GM19023 (cell line): ENCODE data around the gene FEN1.

Source experiments
- ATAC-seq: cut with Tn5 transposase; IDR thresholded peaks from one replicate; pipeline ENCODE4 v1.9.1; 2021; ENCODE audit warnings: mild to moderate bottlenecking, moderate library complexity; ENCODE audit not compliant: unreplicated experiment

The FEN1 gene, protein sequence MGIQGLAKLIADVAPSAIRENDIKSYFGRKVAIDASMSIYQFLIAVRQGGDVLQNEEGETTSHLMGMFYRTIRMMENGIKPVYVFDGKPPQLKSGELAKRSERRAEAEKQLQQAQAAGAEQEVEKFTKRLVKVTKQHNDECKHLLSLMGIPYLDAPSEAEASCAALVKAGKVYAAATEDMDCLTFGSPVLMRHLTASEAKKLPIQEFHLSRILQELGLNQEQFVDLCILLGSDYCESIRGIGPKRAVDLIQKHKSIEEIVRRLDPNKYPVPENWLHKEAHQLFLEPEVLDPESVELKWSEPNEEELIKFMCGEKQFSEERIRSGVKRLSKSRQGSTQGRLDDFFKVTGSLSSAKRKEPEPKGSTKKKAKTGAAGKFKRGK

DNA sequence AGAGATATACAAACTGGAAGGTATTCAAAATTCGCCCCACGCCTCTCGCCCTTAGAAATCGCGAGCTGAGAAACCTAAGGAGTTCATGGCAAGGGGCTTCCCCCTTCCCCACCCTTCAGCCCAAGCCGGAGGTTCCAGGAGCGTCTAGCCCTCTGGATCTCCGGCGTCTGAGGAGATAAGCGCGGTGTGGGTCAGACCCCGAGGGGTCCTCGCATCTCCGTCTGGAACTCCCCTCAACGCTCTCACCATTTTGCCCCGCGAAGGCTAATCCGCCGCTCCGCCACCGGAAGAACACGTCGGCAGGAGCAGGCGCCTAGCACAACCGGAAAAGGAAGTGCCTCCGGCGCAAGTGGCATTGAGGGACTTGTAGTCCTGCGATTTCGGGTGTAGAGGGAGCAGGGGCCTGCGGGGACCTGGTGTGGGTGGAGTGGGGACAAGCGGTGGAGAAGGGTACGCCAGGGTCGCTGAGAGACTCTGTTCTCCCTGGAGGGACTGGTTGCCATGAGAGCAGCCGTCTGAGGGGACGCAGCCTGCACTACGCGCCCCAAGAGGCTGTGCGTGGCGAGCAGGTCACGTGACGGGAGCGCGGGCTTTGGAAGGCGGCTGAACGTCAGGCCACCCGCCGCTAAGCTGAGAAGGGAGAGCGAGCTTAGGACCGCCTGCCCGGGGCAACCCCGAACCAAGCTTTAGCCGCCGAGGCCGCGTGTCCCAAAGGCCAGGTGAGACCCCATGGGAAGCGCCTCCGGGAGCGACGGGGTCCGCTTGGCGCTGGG lies at the start of gene FEN1, which contains the start of gene TMEM258:
TSS of gene FEN1 (plus strand) at position 602 of the 773 bp plus-strand sequence. CDS start 2,451 bp downstream, outside the sequence.
TSS of gene TMEM258 (minus strand) at position 290 of the 773 bp plus-strand sequence. CDS start at position 249, 41 bp downstream.
- peak; percentile 88 for ATAC-seq

DNA sequence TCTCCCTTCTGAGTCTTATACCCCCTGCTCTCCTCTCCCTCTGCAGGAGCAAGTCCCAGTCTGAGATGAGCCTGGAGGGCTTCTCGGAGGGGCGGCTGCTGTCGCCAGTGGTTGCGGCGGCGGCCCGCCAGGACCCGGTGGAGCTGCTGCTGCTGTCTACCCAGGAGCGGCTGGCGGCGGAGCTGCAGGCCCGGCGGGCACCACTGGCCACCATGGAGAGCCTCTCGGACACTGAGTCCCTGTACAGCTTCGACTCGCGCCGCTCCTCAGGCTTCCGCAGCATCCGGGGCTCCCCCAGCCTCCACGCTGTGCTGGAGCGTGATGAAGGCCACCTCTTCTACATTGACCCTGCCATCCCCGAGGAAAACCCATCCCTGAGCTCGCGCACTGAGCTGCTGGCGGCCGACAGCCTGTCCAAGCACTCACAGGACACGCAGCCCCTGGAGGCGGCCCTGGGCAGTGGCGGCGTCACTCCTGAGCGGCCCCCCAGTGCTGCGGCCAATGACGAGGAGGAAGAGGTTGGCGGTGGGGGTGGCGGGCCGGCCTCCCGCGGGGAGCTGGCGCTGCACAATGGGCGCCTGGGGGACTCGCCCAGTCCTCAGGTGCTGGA lies 49.1 kb upstream of the FEN1 start:
- no peak for ATAC-seq

DNA sequence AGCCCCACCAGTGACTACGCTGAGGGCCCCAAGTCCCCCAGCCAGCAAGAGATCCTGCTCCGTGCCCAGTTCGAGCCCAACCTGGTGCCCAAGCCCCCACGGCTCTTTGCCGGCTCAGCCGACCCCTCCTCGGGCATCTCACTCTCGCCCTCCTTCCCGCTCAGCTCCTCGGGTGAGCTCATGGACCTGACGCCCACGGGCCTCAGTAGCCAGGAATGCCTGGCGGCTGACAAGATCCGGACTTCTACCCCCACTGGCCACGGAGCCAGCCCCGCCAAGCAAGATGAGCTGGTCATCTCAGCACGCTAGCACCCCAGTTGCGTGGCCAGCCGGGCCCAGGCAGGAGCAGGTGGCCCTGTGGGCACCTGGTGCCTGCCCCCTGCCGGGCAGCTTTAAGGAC lies 48.5 kb upstream of the FEN1 start:
- ATAC-seq, result no peak

DNA sequence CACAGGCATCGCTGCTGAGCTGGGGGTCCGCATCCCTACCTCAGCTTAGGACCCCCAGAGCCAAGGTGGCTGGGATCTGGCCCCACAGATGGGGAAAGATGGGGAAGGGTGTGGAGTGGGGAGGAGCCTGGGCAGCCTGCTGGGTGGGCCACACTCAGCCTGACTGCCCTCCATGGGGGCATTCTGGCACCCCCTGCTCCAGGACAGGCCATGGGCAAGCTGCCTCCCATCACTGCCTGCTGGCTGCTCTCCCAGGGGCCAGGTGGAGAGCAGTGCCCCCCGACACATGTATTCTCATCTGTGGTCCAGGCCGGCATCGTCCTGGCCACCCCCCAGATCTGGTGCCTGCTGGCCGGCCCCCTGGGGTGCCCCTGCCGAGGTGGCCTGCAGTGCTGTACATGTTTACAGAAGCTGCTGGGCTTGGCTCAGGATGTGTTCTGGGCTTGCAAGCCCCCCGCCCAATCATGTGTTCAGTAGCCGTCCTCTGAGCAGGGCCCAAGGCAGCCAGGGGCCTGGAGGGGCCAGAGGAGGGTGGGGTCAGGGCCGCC lies 48.0 kb upstream of the FEN1 start:
- ATAC-seq, result no peak

DNA sequence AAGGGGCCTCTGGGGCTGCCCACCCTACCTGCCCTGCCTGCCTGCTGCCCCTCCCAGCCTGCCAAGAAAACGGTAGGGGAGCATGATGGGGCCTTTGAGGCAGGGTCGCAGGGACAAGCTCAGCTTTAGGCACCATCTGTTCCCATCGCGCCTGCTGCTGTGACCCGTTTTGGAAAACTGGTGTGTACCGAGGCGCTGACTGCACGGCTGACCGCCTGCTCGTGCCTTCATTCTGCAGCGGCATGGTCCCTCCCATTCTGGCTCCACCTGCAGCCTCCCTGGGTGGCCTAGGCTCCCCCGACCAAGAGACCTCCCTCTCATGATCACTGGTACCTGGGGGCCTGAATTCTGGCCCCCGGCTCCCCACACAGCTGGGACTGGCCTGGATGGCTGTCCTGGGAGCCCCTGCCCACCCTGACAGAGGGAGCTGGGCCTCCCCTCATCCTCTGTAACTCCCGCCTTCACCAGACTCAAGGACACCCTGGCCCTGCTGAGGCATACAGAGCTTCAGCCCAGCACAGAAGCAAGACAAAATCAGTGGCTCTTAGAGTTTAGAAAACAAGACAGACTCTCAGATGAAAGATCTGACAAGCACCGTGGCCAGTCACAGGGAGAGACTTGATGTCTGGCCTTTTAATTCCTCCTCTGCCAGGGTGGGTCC lies 46.8 kb upstream of the FEN1 start:
- ATAC-seq, result no peak

DNA sequence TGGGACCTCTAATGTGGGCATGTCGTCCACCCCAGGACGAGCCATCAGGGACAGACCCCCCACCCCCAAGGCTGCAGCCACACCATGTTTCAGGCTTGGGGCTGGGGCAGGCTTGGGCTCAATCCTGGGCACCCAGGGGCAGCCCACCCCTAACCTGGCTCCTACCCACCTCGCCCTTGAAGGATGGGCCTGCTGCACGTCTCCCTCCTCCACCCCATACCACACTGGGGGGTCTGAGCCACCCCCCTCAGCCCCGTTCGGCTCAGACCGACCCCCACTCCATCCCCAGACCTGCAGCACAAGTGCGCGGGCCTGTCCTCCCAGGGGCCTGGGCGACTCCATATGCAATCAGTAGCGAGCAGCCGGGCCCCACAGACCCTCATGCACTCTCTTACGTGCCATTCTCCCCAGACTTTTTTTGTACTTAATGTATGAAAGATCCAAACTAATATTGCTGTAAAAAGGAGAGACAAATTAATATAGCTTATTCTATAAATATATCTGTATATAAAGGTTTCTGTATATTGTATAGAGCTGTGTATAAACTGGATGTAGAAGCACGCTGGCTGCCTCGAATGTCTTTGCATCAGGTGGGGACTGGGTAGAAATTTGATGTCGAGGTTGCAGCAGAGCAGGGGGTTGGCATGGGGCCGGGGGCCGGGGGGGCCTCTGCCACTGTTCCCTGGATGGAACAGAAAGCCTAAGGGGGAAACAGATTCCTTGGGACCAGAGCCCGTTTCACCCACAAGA lies 46.1 kb upstream of the FEN1 start:
- ATAC-seq, result no peak

GRCh38 chr11:61747192-61747966 lies 45.3 kb upstream of the FEN1 start:
- ATAC-seq, result peak; percentile 58

DNA sequence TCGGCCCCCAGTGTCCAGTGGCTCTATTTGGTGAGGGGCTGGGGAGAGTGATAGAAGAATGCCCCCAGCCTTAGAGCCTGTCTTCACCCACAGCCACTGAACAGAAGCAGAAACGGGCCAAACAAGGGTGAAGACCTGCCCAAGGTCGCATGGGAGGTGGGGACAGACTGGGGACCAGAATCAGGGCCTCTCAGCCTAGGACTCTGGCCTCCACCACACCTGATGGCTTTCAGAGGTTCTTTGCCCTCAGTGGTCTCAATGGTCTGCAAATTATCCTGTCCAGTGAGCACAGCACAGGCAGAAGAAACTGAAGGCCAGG lies 44.8 kb upstream of the FEN1 start:
- no peak for ATAC-seq

- no peak for ATAC-seq
Measured at GRCh38 chr11:61749591-61750217, 43.0 kb upstream of the FEN1 start.

DNA sequence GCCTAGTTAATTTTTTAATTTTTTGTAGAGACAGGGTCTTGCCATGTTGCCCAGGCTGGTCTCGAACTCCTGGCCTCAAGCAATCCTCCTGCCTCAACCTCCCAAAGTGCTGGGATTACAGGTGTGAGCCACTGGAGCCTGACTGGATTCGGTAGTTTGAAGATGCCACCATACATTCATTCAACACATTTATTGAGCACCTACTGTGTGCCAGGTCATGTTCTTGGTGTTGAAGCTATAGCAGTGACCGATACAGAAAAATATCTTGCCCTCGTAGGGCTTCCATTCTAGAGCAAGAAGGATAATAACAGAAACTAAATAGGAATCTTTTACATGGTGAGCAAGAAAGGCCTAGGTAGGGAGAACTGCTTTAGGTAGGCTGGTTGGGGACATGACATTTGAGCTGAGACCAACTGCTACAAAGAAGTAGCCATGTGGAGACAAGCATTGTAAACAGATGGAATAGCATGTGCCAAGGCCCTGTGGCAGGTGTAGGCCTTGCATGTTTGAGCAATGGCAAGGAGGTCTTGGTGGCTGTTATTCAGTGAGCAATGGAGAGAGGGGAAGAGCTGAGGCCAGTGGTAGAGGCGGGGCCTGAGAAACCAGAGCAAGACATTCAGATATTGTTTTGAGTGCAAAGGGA lies 42.0 kb upstream of the FEN1 start:
- ATAC-seq, result no peak

- no peak for ATAC-seq
Measured at GRCh38 chr11:61751384-61751783, 41.3 kb upstream of the FEN1 start.

- peak; percentile 41 for ATAC-seq
Measured at GRCh38 chr11:61752117-61752924, 40.4 kb upstream of the FEN1 start, which contains the start of gene MYRF. Gene MYRF, plus strand, starts transcription at chr11:61752636. Its CDS starts 109 bp downstream, at chr11:61752745.

GRCh38 chr11:61752925-61753521 lies 39.7 kb upstream of the FEN1 start:
- ATAC-seq, result no peak

- ATAC-seq, result no peak
Measured at GRCh38 chr11:61753672-61754071, 39.0 kb upstream of the FEN1 start.

DNA sequence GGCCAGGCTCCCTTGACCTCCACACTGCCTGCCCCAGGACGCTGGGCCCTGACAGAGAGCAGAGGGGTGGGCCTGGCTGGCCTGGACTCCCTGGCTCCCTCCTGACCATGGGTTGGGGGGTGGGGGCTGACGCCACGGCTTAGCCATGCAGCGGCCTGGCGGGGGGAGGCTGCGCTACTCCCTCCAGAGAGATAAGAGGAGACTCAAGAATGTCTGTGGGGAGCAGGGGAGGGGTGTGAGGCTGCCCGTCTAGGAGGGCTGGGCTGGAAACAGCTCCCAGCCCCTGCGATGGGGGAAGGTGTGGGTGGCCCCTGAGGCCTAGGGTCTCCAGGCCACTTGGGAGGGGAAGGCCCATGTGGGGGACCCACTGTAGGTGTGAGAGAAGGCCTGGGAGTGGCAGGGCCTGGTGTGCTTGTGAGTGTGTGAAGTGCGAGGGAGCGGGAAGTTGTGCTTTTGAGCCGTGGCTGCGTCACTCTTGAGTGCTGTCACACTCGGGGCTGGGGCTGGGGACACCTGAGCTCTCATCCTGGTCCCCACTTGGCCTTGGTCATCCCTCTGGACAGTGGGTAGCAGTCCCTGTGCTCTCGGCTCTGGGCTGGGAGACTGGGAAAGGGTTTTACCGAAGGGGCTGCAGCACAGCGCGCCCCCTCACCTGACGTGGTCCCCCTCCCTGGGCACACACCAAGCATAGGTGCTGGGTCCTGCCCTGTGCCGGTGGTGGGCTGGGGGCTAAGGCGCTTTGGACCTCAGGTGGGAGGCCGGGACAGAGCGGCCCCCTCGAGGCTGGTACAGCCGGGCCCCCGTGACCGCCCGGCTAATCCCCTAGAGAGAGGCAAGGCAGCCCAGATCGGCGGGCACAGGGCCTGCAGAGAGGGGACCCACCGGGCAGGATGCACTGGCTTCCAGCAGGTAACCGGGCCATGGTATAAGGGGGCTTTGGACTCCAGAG lies 37.9 kb upstream of the FEN1 start:
- no peak for ATAC-seq

- no peak for ATAC-seq
Measured at GRCh38 chr11:61756147-61756451, 36.6 kb upstream of the FEN1 start.
